Measurements from ENCODE around the gene ZBTB48.

The ZBTB48 gene

DNA sequence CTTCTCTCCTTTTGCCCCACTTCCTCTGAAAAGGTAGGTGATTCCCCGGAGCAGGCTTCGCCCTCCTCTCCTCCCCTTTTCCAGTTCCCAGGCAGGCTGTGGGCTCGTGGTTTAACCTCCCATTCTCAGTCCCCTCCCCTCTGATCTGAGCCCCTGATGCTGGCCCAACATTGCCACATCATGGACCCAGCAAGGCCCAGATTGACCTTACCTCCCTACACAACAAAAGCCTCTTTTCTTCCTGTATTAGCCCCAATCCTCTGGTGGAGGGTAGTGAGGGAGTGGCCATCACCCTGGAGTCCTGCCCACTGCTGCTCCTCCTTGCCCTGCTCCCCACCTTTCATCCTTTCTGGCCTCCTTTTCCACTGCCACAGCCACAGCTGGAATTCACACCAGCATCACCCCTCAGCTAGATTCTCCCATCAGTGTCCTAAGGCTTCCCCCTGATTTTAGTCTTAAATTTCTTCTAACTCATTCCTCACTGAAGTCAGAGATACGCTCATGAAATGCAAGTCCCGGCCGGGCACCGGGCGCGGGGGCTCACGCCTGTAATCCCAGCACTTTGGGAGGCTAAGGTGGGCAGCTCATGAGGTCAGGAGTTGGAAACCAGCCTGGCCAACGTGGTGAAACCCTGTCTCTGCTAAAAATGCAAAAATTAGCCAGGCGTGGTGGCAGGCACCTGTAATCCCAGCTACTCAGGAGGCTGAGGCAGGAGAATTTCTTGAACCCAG is 7.0 kb upstream of the ZBTB48 start:
- DNase-seq (ENCODE audit: low spot score): no peak

- DNase-seq (ENCODE audit: low spot score): no peak
Measured at GRCh38 chr1:6574025-6574620, 5.7 kb upstream of the ZBTB48 start.

DNA sequence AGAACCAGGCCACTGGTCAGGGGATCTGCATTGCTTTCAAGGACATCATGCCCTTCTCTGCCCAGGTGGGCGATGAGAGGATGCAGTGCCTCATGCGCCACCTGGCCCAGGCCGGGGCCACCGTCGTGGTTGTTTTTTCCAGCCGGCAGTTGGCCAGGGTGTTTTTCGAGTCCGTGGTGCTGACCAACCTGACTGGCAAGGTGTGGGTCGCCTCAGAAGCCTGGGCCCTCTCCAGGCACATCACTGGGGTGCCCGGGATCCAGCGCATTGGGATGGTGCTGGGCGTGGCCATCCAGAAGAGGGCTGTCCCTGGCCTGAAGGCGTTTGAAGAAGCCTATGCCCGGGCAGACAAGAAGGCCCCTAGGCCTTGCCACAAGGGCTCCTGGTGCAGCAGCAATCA is 5.0 kb upstream of the ZBTB48 start:
- no peak for DNase-seq (ENCODE audit: low spot score)

- DNase-seq (ENCODE audit: low spot score): no peak
Measured at GRCh38 chr1:6577831-6578525, 1.8 kb upstream of the ZBTB48 start.

- DNase-seq (ENCODE audit: low spot score): no peak
Measured at GRCh38 chr1:6578624-6579373, 995 bp upstream of the ZBTB48 start.

DNA sequence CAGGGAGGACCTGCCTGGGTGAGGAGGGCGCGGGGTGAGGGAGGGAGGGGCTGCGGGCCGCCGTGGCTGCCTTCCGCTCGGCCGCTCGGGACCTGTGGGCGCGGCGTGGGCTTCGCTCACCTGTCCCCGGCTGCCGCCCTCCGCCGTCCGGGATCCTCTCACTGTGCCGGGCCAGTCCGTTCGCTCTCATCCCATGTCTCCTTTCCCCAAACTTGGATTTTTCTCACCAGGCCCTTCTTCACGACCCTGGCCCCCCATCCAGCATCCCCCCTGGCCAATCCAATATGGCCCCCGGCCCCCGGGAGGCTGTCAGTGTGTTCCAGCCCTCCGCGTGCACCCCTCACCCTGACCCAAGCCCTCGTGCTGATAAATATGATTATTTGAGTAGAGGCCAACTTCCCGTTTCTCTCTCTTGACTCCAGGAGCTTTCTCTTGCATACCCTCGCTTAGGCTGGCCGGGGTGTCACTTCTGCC is 362 bp downstream of the ZBTB48 start:
- no peak for DNase-seq (ENCODE audit: low spot score)

DNA sequence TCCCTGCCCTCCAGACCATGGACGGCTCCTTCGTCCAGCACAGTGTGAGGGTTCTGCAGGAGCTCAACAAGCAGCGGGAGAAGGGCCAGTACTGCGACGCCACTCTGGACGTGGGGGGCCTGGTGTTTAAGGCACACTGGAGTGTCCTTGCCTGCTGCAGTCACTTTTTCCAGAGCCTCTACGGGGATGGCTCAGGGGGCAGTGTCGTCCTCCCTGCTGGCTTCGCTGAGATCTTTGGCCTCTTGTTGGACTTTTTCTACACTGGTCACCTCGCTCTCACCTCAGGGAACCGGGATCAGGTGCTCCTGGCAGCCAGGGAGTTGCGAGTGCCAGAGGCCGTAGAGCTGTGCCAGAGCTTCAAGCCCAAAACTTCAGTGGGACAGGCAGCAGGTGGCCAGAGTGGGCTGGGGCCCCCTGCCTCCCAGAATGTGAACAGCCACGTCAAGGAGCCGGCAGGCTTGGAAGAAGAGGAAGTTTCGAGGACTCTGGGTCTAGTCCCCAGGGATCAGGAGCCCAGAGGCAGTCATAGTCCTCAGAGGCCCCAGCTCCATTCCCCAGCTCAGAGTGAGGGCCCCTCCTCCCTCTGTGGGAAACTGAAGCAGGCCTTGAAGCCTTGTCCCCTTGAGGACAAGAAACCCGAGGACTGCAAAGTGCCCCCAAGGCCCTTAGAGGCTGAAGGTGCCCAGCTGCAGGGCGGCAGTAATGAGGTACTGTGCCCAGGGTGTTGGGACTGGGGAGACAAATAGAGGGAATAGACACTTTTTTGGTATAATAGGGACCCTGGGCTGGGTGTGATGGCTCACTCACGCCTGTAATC is 1.0 kb downstream of the ZBTB48 start:
- no peak for DNase-seq (ENCODE audit: low spot score)

DNA sequence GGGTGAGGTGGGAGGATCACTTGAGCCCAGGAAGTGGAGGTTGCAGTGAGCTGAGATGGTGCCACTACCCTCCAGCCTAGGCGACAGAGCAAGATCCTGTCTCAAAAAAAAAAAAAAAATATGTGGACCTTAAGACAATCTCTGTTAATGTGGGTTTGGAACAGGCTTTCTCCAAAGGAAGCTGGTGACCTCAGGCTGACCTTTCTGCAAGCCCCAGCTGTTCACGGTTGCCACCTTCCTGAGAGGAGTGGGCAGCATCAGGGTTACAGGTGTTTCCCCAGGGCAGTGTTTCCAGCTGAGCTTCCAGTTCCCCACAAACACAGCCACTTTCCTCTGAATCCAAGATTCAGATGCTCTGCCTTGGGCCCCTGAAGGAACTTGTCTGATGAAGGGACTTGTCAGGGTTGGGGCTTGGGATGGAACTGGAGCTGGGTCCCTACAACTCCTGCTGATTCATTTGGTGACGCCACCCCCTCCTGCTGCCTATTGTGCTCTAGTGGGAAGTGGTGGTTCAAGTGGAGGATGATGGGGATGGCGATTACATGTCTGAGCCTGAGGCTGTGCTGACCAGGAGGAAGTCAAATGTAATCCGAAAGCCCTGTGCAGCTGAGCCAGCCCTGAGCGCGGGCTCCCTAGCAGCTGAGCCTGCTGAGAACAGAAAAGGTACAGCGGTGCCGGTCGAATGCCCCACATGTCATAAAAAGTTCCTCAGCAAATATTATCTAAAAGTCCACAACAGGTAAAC is 1.9 kb downstream of the ZBTB48 start:
- peak; percentile 37 for DNase-seq (ENCODE audit: low spot score)

- DNase-seq (ENCODE audit: low spot score): no peak
Measured at GRCh38 chr1:6582370-6582769, 2.6 kb downstream of the ZBTB48 start.

DNA sequence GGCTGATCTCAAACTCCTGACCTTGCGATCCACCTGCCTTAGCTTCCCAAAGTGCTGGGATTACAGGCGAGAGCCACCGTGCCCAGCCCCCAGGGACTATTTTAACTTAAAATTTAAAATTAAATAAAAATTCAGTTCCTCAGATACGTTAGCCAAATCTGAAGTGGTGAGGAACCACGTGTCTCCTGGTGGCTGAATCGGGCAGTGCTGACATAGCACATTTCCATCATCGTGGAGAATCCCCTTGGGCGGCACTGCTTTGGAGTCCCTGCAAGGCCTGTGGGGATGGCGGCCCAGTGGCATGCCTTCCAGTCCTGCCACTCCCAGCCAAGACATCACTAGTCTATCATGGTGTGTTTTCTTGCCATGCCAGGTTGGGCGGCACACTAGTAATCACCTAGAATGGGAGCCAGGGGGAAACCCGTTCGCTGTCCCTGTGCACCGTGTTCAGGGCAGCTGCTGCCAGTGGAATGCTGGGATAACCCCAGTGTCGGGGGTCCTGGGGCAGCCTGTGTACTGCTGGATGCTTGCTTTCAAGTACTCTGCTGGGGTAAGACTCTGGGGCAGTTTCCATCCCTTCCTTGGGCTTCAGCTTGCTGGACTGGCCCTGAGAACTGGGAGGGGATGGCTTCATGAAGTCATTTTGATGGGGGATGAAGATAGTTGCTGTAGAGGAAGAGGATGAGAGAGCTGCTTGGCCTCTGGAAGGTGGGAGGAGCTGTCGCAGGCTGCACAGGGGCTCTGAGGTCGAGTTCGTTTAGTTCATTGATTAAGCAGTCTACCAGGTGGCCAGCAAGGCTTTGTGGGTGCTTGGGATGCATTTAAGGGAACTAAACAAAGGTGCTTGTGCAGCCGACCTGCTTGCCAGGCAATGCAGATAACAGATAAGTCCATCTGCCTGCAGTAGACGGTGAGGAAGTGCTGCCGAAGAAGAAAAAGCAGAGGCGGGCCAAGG is 4.6 kb downstream of the ZBTB48 start:
- no peak for DNase-seq (ENCODE audit: low spot score)

- no peak for DNase-seq (ENCODE audit: low spot score)
Measured at GRCh38 chr1:6585081-6585722, 5.4 kb downstream of the ZBTB48 start.

GRCh38 chr1:6585841-6586240 is 6.0 kb downstream of the ZBTB48 start:
- no peak for DNase-seq (ENCODE audit: low spot score)

DNA sequence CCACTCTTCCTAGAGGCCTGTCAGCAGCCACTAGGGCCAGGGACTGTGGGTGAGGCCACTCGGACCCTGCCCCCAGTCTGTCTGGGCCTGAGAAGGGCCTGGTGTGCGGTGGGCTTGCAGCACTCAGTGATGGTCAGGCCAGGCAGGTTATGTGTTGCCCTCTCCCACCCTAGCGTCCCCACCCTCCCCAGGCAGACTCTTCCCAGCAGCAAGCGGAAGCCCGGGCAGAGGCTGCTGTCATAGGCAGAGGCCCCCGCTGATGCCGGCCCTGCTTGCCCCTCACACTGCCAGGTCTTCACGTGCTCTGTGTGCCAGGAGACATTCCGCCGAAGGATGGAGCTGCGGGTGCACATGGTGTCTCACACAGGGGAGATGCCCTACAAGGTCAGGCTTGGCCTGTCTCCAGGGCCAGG is 6.6 kb downstream of the ZBTB48 start:
- no peak for DNase-seq (ENCODE audit: low spot score)

DNA sequence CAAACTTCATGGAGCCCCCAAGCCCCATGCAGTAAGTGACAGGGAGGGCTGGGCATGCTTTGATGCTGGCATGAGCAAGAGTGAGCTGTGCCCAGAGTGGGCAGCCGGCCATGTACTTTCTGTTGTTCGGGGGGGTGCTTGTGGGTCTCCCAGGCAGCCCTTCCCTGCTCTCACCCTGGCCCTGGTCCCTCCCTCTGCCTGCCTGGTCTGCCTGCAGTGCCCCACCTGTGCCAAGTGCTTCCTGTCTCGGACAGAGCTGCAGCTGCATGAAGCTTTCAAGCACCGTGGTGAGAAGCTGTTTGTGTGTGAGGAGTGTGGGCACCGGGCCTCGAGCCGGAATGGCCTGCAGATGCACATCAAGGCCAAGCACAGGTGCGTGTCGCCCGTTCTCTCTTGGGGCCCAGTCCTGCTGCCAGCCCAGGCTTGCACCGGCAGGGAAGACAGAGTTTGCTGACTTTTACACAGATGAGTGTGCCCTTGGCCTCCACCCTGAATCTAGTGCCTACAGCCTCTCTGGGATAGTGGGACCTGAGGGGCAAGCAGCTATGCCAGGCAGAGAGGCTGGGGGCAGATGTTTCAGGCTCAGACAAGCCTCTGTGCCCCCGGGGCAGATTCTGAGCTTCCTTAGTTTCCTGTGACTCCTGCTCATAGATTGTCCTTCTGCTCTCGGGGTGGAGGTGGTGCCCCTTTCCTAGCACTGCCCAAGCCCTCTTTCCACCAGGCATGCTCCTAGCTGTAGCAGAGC is 7.6 kb downstream of the ZBTB48 start:
- DNase-seq (ENCODE audit: low spot score): no peak

- no peak for DNase-seq (ENCODE audit: low spot score)
Measured at GRCh38 chr1:6588128-6588892, 8.5 kb downstream of the ZBTB48 start.

DNA sequence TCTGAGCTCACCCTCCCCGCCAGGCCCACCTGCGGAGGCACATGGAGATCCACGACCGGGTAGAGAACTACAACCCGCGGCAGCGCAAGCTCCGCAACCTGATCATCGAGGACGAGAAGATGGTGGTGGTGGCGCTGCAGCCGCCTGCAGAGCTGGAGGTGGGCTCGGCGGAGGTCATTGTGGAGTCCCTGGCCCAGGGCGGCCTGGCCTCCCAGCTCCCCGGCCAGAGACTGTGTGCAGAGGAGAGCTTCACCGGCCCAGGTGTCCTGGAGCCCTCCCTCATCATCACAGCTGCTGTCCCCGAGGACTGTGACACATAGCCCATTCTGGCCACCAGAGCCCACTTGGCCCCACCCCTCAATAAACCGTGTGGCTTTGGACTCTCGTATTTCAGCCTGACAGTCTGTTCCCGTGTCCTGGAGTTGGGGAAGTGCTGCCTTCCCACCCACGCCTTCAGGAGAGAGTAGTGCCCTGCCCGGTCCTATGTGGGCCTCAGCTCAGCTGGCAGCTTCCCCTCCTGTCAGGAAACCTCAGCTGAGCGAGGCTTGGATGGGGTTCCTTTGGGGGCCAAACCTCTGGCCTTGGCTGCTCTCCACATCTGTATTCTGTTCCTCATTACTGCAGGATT is 9.2 kb downstream of the ZBTB48 start:
- DNase-seq (ENCODE audit: low spot score): no peak

DNA sequence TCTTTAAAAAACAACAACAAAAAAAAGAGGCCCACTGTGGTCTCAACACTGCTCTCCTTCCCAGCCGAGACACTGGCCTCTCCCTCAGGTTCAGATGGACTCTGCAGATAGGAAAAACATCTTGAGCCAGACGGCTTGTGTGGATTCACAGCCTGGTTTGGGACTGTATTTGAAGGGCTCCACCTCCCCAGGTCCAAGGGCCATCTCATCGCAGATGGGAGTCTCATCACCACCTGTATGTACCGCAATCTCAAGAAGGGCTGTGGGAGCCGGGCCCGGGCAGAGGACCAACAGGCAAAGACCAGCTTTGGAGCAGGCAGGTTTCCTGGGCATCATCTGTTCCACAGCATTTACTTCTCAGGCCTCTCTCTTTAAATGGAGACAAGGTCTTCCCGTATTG is 10.3 kb downstream of the ZBTB48 start:
- no peak for DNase-seq (ENCODE audit: low spot score)

All from kidney capillary endothelial cell (primary cell).